ENCODE data around the gene RANBP6.
"Not testable (repeated sequence)": the region's sequence is repeated elsewhere in the genome, so short reads cannot be mapped to it uniquely, and the experiment has no call there.

RANBP6 gene

DNA sequence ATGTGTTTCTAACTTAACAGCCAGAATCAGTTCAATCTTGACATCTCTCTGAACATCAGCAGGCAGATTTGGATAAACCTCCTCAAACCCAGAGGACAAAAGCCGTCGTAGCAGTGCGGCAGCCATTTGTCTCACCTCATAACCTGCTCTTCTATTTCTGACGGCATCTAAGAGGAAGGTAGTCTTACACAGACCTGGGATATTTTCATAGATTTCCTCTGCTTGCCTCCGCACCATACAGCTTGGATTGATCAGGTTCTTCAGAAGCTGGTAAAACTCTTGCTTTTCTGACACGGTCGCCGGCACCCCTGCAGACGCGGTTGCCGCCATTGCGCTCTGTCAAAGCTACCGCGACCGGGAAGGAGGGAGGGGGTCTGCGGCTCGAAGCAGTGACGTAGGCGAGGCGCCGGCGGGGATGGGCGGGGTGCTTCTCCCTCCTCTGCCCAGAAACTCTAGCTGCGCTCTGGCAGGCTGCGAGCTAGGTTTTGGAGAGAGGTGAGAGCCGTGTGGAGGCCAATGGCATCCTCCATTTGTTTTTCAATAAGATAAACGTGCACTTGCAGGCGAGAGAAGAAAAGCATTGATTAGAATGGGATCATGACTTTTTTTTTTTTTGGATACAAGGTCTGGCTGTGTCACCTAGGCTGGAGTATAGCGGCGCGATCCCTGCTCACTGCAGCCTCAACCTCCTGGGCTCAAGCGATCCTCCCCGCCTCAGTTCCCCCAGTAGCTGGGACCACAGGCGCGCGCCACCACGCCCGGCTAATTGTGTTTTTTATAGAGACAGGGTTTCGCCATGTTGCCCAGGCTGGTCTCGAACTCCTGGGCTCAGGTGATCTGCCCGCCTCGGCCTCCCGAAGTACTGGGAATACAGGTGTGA, at the start of gene RANBP6:
TSS of gene RANBP6 (minus strand) at position 347 of the 880 bp plus-strand sequence. CDS start at position 330, 17 bp downstream.
- peak; percentile 86 for DNase-seq (ENCODE audit: low read depth)
- peak within 1 kb of the TSS; percentile 79 for H3K4me3 ChIP-seq (ENCODE audit: low read depth, low read length)
- TF ChIP-seq, protein P1, sequence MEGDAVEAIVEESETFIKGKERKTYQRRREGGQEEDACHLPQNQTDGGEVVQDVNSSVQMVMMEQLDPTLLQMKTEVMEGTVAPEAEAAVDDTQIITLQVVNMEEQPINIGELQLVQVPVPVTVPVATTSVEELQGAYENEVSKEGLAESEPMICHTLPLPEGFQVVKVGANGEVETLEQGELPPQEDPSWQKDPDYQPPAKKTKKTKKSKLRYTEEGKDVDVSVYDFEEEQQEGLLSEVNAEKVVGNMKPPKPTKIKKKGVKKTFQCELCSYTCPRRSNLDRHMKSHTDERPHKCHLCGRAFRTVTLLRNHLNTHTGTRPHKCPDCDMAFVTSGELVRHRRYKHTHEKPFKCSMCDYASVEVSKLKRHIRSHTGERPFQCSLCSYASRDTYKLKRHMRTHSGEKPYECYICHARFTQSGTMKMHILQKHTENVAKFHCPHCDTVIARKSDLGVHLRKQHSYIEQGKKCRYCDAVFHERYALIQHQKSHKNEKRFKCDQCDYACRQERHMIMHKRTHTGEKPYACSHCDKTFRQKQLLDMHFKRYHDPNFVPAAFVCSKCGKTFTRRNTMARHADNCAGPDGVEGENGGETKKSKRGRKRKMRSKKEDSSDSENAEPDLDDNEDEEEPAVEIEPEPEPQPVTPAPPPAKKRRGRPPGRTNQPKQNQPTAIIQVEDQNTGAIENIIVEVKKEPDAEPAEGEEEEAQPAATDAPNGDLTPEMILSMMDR (conservative IDR thresholded peaks at IDR 0.05; ENCODE audit: low read depth, low read length) = no peak

DNA sequence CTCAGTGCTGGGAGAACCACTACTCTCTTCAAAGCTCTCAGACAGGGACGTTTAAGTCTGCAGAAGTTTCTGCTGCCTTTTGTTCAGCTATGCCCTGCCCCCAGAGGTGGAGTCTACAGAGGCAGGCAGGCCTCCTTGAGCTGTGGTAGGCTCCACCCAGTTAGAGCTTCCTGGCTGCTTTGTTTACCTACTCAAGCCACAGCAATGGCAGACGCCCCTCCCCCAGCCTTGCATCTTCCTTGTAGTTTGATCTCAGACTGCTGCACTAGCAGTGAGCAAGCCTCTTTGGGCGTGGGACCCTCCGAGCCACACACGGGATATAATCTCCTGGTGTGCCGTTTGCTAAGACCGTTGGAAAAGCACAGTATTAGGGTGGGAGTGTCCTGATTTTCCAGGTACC, 47.7 kb upstream of the RANBP6 start:
- not testable (repeated sequence) for DNase-seq (ENCODE audit: low read depth); H3K4me3 ChIP-seq (ENCODE audit: low read depth, low read length)

DNA sequence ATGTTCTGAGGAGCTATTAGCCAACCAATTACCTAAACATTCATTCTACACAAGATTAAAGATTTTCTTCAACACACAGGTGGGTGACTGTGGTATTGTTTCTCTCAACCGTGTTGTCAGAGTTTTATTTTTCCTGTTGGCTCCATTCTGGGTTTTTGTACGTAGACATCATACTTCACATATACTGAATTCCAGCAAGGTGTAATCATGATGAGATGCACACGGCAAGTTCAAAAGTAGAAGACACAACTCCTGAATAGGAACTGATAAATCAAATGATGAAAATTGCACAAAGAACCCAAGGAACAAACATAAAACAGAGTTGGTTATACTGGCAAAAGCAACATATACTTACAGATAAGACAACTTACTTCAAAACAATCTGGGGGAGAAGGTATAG, 40.2 kb upstream of the RANBP6 start:
- H3K4me3 ChIP-seq (ENCODE audit: low read depth, low read length) = no peak overlapping the region
- TF ChIP-seq, protein P1 (conservative IDR thresholded peaks at IDR 0.05; ENCODE audit: low read depth, low read length) = no peak
- no peak for DNase-seq (ENCODE audit: low read depth)

DNA sequence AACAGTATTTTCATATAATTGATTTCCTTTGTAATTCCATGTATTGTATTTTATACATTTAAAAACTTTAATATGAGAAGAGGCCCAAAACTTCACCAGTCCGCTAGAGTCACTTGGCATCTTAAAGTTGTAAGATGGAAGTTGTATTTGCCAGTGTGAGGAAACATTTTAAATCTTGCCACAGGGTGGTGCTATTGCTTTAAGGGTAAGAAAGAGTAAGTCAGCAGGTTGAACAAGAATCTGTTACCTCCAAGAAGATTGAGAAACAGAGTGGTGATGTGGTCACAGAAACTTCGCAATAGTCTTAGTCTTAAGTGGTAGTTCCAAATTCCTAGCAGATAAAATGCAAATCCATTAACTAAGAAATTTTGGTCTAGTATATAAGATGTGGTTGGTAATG, 39.8 kb upstream of the RANBP6 start:
- TF ChIP-seq, protein P1 (conservative IDR thresholded peaks at IDR 0.05; ENCODE audit: low read depth, low read length) = peak; percentile 61
- DNase-seq (ENCODE audit: low read depth) = peak; percentile 98
- no peak overlapping the region for H3K4me3 ChIP-seq (ENCODE audit: low read depth, low read length)

DNA sequence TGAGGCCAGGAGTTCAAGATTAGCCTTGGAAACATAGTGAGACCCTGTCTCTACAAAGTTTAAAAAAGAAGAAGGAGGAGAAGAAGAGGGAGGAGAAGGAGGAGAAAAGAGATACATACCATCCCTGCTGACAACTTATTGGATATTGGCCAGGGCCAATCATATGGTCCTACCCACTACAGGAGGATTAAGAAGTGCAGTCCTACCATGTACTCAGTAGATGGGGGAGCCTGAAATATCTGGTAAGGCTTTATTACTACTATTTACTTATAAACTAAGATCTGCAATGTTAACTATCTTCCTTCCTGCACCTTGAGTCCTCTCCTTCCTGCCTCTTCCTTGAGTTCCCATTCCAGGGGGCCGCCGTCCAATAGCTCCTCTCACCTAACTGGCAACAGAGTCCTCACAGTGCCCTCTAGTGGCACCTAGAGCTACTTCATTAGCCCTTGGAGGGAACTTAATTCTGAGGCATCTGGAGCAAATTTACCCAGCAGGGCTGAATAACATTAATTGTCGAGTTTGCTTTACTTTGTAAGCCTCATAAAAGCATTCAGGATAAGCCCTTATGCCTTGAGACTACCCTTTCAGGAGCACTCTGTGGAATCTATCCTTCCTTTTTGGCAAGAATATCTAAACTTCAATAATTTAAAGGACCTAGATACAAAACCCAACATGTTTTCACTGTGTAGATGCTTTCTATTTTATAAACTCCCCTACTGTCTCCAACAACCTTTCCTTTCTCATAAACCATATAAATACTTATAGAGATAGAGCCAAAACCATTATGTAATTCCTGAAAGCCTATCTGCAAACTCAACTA, 39.1 kb upstream of the RANBP6 start:
- peak; percentile 87 for DNase-seq (ENCODE audit: low read depth)
- no peak overlapping the region for H3K4me3 ChIP-seq (ENCODE audit: low read depth, low read length)

DNA sequence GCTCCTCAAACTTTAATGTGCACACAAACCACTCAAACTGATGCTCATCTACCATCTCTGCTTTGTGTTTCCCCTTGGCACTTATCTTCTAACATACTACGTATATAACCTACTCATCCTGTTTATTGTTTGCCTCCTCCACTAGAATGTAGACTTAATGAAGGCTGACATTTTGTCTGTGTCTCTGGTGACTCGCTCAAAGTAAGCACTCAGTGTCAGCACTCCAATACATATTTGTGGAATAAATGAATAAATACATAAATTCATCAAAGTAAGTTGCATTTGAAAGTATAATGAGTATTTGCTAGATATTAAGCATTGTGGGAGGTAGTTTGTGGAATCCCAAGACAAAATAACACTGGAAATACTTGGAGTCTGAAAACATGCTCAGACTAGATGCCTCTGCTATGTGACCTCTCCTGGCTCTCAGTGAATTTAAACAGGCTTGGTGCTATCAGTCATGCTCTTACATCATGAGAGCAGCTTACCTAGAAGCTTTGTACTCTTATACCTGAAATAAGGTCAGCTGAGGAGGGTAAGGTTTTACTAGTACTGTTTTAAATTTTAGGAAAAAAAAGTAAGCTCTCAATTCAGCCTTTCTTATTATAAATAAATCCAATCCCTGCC, 37.0 kb upstream of the RANBP6 start:
- DNase-seq (ENCODE audit: low read depth) = no peak
- TF ChIP-seq, protein P1 (conservative IDR thresholded peaks at IDR 0.05; ENCODE audit: low read depth, low read length) = no peak
- H3K4me3 ChIP-seq (ENCODE audit: low read depth, low read length) = no peak overlapping the region

More for the DNA sequence above, 39.1 kb upstream of the RANBP6 start:
- TF ChIP-seq, protein P1 (conservative IDR thresholded peaks at IDR 0.05; ENCODE audit: low read depth, low read length) = peak; percentile 91

DNA sequence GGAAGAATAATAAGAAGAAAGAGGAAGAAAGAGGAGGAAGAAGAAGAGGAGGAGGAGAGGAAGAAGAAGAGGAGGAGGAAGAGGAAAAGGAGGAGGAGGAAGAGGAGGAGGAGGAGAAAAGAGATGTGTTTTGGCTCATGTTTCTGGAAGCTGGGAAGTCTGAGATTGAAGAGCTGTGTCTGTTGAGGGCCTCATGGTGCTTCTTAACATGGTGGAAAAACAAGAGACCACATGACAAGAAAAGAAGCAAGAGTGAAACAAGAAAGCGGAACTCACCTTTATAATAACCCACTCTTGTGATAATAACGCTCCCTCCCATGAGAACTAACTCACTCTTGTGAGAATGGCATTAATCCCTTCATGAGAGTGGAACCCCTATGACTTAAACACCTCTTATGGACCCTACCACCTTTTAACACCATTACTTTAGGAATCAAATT, 36.1 kb upstream of the RANBP6 start:
- DNase-seq (ENCODE audit: low read depth) = no peak
- no peak overlapping the region for H3K4me3 ChIP-seq (ENCODE audit: low read depth, low read length)
- TF ChIP-seq, protein P1 (conservative IDR thresholded peaks at IDR 0.05; ENCODE audit: low read depth, low read length) = no peak

Data from choroid plexus epithelial cell (primary cell).